HepG2 (cell line): ENCODE measurements around the gene MYO1B. TPM values are rescaled to one million over a fixed set of nuclear protein-coding genes. Genes with fewer than 3 reads are reported as not detected.

Experiments used
- ATF7 ChIP-seq, 2 experiments: fragments of 450-650 bp in 1 of 2; sonication (generic) in 1 of 2; formaldehyde crosslinking in 1 of 2; IDR thresholded peaks; 2 replicates each; pipeline versions ENCODE4 v1.4.0 to v1.6.1; 2016 to 2020; ENCODE audit warnings: antibody characterized with exemption in 1 of 2, mild to moderate bottlenecking in 1 of 2, missing genetic modification reagents in 1 of 2
- CBX1 ChIP-seq: IDR thresholded peaks from one replicate; pipeline ENCODE4 v1.6.1; 2016; ENCODE audit warnings: antibody characterized with exemption, low read depth
- HMG20A ChIP-seq: IDR thresholded peaks from 2 replicates; pipeline ENCODE4 v1.6.1; 2016; ENCODE audit warnings: borderline replicate concordance
- HMG20B ChIP-seq: conservative IDR thresholded peaks from 2 replicates; pipeline ENCODE4 v1.6.1; 2016; ENCODE audit warnings: missing genetic modification reagents, missing compliant biosample characterization
- KDM5A ChIP-seq: fragments of 200-600 bp; sonication (generic); IDR thresholded peaks from 2 replicates; pipeline ENCODE4 v1.7.0; 2018; ENCODE audit warnings: antibody characterized with exemption, mild to moderate bottlenecking, low read length, borderline replicate concordance
- MAFG ChIP-seq: sonication (generic); formaldehyde crosslinking; IDR thresholded peaks from 2 replicates; pipeline ENCODE4 v1.5.1; 2020; ENCODE audit warnings: mild to moderate bottlenecking, missing genetic modification reagents
- MEF2D ChIP-seq: sonication (generic); formaldehyde crosslinking; IDR thresholded peaks from 2 replicates; pipeline ENCODE4 v1.5.1; 2020; ENCODE audit warnings: mild to moderate bottlenecking, missing genetic modification reagents
- MTA3 ChIP-seq: sonication (generic); formaldehyde crosslinking; IDR thresholded peaks from 2 replicates; pipeline ENCODE4 v1.4.0; 2020; ENCODE audit warnings: missing genetic modification reagents
- NFYC ChIP-seq: IDR thresholded peaks from 2 replicates; pipeline ENCODE4 v1.6.1; 2016; ENCODE audit warnings: missing genetic modification reagents, missing compliant biosample characterization
- NR3C1 ChIP-seq: sonication (generic); formaldehyde crosslinking; IDR thresholded peaks from 2 replicates; pipeline ENCODE4 v1.4.0; 2020; ENCODE audit warnings: missing genetic modification reagents
- RXRB ChIP-seq: IDR thresholded peaks from 2 replicates; pipeline ENCODE4 v1.6.1; 2016; ENCODE audit warnings: borderline replicate concordance, missing genetic modification reagents, missing compliant biosample characterization
- TEAD2 ChIP-seq: sonication (generic); formaldehyde crosslinking; IDR thresholded peaks from 2 replicates; pipeline ENCODE4 v1.9.0; 2021; ENCODE audit warnings: missing genetic modification reagents
- ZNF225 ChIP-seq: sonication (generic); formaldehyde crosslinking; IDR thresholded peaks from 2 replicates; pipeline ENCODE4 v1.4.0; 2020; ENCODE audit warnings: mild to moderate bottlenecking, missing genetic modification reagents
- ZNF619 ChIP-seq: sonication (generic); formaldehyde crosslinking; IDR thresholded peaks from 2 replicates; pipeline ENCODE4 v1.4.0; 2020; ENCODE audit warnings: mild to moderate bottlenecking, missing genetic modification reagents
- ZNF746 ChIP-seq: sonication (generic); formaldehyde crosslinking; IDR thresholded peaks from 2 replicates; pipeline ENCODE4 v1.8.0; 2022; ENCODE audit warnings: mild to moderate bottlenecking, missing genetic modification reagents
- polyA plus RNA-seq, 8 experiments: library from polyadenylated mRNA; depleted of rRNA in 3 of 8; stranded (reverse) in 7 of 8; unstranded in 1 of 8; fragments of >200 nt; fragmentation: Illumina TruSeq in 4 of 8; extraction: Trizol in 4 of 8; gene quantifications; 2 replicates each; pipeline versions ENCODE4 v1.2.1 to v1.2.3, GENCODE V29; 2011 to 2016; ENCODE audit warnings: low read depth in 4 of 8, missing spikeins in 1 of 8, mixed read lengths in 1 of 8; ENCODE audit not compliant: insufficient read depth in 1 of 8
- total RNA-seq, 5 experiments: library from RNA; depleted of rRNA; stranded (reverse); fragments of >200 nt; fragmentation: Illumina TruSeq; extraction: Trizol; gene quantifications; 2 replicates each; pipeline ENCODE4 v1.2.3, GENCODE V29; 2016; ENCODE audit warnings: low read depth in 1 of 5
- TF ChIP-seq, protein P1 (sequence below): sonication (generic); formaldehyde crosslinking; IDR thresholded peaks from 2 replicates; pipeline ENCODE4 v1.4.0; 2020; ENCODE audit warnings: low read depth, missing genetic modification reagents
- TF ChIP-seq, protein P2 (sequence below): sonication (generic); formaldehyde crosslinking; IDR thresholded peaks from 2 replicates; pipeline ENCODE4 v1.5.0; 2020; ENCODE audit warnings: mild to moderate bottlenecking, missing genetic modification reagents
- TF ChIP-seq, protein P3 (sequence below): sonication (generic); formaldehyde crosslinking; IDR thresholded peaks from 2 replicates; pipeline ENCODE4 v1.5.0; 2020; ENCODE audit warnings: missing genetic modification reagents
- TF ChIP-seq, protein P4 (sequence below): sonication (generic); formaldehyde crosslinking; IDR thresholded peaks from 2 replicates; pipeline ENCODE4 v1.4.0; 2020; ENCODE audit warnings: missing genetic modification reagents

Gene MYO1B
- total and polyA plus RNA-seq, 2 of the 13 experiments (the other 11 are each of a cell fraction or from before 2014, with no cell fraction given) = 36.9 to 89.8 TPM

DNA sequence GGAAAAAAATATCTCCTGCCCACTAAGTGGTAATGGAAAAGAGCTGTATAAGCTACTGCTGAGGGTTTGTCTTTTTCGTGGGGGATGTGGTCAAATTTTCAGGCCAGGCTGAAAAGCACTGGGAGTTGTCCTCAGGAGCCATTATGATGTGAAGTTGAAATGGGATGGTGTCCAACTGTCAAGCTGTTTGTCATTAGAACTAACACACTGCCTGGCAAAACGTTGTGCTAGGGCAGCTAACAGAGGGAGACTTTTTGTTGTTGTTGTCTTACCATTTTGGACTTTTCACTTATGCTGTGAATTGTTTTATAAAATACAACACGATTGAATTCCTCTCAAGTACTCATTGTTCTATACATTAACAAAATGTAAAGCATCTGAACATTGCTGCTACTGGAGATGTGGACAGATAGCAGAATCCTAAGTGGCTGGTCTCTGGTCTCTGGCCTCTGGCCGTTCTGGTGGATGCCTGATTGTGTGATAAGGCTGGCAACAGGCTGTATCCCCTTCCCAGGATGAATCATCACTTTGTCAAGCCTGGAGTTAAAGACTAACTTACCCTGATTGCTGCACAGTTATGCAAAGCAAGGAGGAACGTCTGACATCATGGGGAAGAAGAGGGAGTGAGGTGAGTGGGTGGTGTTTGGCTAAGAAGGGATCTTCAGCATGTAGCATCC, 2.3 kb downstream of the MYO1B start (continued):
- TF ChIP-seq NFYC (CRISPR knock-in tag) (peak; percentile 40; the same call in 1 of the 2 replicates), MAFG (CRISPR knock-in tag) (no peak; the same call in 1 of the 2 replicates), ZNF746 (no peak), RXRB (peak; percentile 68), ZNF619 (CRISPR knock-in tag) (no peak), HMG20A (CRISPR knock-in tag) (peak; percentile 86; the same call in 1 of the 2 replicates), TEAD2 (CRISPR knock-in tag) (no peak), HMG20B (CRISPR knock-in tag) (peak; percentile 73), MEF2D (CRISPR knock-in tag) (peak; percentile 77), ATF7 (IDR thresholded peaks at IDR 0.05) (peak; percentile 92), ATF7 (CRISPR knock-in tag; IDR thresholded peaks at IDR 0.05) (peak; percentile 77; the same call in 1 of the 2 replicates), MTA3 (CRISPR knock-in tag) (no peak), CBX1 (no peak), KDM5A (no peak), ZNF225 (CRISPR knock-in tag) (no peak), NR3C1 (no peak)
- TF ChIP-seq, protein P1, sequence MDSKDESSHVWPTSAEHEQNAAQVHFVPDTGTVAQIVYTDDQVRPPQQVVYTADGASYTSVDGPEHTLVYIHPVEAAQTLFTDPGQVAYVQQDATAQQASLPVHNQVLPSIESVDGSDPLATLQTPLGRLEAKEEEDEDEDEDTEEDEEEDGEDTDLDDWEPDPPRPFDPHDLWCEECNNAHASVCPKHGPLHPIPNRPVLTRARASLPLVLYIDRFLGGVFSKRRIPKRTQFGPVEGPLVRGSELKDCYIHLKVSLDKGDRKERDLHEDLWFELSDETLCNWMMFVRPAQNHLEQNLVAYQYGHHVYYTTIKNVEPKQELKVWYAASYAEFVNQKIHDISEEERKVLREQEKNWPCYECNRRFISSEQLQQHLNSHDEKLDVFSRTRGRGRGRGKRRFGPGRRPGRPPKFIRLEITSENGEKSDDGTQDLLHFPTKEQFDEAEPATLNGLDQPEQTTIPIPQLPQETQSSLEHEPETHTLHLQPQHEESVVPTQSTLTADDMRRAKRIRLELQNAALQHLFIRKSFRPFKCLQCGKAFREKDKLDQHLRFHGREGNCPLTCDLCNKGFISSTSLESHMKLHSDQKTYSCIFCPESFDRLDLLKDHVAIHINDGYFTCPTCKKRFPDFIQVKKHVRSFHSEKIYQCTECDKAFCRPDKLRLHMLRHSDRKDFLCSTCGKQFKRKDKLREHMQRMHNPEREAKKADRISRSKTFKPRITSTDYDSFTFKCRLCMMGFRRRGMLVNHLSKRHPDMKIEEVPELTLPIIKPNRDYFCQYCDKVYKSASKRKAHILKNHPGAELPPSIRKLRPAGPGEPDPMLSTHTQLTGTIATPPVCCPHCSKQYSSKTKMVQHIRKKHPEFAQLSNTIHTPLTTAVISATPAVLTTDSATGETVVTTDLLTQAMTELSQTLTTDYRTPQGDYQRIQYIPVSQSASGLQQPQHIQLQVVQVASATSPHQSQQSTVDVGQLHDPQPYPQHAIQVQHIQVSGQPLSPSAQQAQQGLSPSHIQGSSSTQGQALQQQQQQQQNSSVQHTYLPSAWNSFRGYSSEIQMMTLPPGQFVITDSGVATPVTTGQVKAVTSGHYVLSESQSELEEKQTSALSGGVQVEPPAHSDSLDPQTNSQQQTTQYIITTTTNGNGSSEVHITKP (CRISPR knock-in tag) = peak; percentile 76; the same call in 1 of the 2 replicates
- TF ChIP-seq, protein P2, sequence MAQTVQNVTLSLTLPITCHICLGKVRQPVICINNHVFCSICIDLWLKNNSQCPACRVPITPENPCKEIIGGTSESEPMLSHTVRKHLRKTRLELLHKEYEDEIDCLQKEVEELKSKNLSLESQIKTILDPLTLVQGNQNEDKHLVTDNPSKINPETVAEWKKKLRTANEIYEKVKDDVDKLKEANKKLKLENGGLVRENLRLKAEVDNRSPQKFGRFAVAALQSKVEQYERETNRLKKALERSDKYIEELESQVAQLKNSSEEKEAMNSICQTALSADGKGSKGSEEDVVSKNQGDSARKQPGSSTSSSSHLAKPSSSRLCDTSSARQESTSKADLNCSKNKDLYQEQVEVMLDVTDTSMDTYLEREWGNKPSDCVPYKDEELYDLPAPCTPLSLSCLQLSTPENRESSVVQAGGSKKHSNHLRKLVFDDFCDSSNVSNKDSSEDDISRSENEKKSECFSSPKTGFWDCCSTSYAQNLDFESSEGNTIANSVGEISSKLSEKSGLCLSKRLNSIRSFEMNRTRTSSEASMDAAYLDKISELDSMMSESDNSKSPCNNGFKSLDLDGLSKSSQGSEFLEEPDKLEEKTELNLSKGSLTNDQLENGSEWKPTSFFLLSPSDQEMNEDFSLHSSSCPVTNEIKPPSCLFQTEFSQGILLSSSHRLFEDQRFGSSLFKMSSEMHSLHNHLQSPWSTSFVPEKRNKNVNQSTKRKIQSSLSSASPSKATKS (CRISPR knock-in tag) = no peak; the same call in 1 of the 2 replicates
- TF ChIP-seq, protein P3, sequence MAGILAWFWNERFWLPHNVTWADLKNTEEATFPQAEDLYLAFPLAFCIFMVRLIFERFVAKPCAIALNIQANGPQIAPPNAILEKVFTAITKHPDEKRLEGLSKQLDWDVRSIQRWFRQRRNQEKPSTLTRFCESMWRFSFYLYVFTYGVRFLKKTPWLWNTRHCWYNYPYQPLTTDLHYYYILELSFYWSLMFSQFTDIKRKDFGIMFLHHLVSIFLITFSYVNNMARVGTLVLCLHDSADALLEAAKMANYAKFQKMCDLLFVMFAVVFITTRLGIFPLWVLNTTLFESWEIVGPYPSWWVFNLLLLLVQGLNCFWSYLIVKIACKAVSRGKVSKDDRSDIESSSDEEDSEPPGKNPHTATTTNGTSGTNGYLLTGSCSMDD (CRISPR knock-in tag) = no peak
- TF ChIP-seq, protein P4, sequence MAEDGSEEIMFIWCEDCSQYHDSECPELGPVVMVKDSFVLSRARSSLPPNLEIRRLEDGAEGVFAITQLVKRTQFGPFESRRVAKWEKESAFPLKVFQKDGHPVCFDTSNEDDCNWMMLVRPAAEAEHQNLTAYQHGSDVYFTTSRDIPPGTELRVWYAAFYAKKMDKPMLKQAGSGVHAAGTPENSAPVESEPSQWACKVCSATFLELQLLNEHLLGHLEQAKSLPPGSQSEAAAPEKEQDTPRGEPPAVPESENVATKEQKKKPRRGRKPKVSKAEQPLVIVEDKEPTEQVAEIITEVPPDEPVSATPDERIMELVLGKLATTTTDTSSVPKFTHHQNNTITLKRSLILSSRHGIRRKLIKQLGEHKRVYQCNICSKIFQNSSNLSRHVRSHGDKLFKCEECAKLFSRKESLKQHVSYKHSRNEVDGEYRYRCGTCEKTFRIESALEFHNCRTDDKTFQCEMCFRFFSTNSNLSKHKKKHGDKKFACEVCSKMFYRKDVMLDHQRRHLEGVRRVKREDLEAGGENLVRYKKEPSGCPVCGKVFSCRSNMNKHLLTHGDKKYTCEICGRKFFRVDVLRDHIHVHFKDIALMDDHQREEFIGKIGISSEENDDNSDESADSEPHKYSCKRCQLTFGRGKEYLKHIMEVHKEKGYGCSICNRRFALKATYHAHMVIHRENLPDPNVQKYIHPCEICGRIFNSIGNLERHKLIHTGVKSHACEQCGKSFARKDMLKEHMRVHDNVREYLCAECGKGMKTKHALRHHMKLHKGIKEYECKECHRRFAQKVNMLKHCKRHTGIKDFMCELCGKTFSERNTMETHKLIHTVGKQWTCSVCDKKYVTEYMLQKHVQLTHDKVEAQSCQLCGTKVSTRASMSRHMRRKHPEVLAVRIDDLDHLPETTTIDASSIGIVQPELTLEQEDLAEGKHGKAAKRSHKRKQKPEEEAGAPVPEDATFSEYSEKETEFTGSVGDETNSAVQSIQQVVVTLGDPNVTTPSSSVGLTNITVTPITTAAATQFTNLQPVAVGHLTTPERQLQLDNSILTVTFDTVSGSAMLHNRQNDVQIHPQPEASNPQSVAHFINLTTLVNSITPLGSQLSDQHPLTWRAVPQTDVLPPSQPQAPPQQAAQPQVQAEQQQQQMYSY (CRISPR knock-in tag) = no peak
